HUES64 (cell line): ENCODE measurements around the gene ITGA1.
"Not testable (repeated sequence)": the region's sequence is repeated elsewhere in the genome, so short reads cannot be mapped to it uniquely, and the experiment has no call there.

Experiments used
- H3K27ac ChIP-seq: 2 replicates; pipeline ENCODE4 v1.7.0; 2013; ENCODE audit warnings: low read depth, low read length, inconsistent platforms
- H3K27me3 ChIP-seq: 2 replicates; pipeline ENCODE4 v1.6.1; 2013; ENCODE audit warnings: mild to moderate bottlenecking, low read length; ENCODE audit not compliant: insufficient read depth
- H3K36me3 ChIP-seq: 2 replicates; pipeline ENCODE4 v1.6.1; 2013; ENCODE audit warnings: mild to moderate bottlenecking, low read length; ENCODE audit not compliant: insufficient read depth
- H3K4me1 ChIP-seq: 2 replicates; pipeline ENCODE4 v1.6.1; 2013; ENCODE audit warnings: mild to moderate bottlenecking, low read length, moderate library complexity; ENCODE audit not compliant: insufficient read depth
- H3K4me3 ChIP-seq: 2 replicates; pipeline ENCODE4 v1.5.1; 2013; ENCODE audit warnings: mild to moderate bottlenecking, low read length, moderate library complexity
- H3K9ac ChIP-seq: 2 replicates; pipeline ENCODE4 v1.6.1; 2013; ENCODE audit warnings: mild to moderate bottlenecking, low read depth, low read length
- H3K9me3 ChIP-seq: 2 replicates; pipeline ENCODE4 v1.6.1; 2013; ENCODE audit warnings: low read depth, low read length; ENCODE audit not compliant: insufficient read depth
- WGBS: fragments of 150-250, 120-280 bp; methylation state at CpG from one replicate; pipeline ENCODE4 v1.1.7; 2013; ENCODE audit warnings: missing lambda C conversion rate; 5-methylcytosine and 5-hydroxymethylcytosine counted together

The ITGA1 gene

DNA sequence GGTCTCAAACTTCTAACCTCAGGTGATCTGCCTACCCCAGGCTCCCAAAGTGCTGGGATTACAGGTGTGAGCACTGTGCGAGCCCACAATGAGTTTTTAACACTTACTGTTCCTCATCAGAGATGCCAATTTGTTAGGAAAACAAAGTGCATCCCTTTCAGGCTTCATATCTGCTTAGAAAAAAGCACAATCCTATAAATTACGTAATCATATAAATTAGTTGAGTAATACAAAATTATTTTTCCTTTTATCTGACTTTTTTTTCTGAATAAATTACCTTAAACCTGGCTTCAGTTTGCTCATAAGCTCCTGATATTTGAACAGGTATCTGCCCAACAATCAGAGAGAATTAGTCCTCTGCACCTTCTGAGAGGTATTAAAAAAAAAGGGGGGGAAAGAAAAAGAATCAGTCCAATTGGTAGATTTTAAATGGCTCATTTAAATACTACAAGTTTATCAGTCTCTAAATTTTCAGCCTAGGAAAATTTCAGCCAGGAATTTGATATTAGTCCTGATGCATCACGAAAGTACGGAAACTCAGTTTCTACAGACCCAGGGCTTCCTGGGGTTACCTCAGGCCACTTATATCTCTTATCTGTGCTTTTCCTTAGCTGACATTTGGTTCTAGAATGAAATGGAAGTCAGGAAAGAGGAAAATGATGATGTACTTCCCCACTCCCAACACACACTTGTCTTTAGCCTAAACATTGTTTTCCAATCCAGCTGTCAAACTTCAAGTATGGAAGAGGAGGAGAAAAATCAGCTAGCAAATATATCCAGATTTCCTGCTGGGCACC, 26.8 kb downstream of the ITGA1 start:
- no peaks in the 10 kb centered on the region for H3K27me3 ChIP-seq
- H3K27ac ChIP-seq: no peak overlapping the region
- H3K9ac ChIP-seq: no peak overlapping the region
- H3K9me3 ChIP-seq: no peaks in the 10 kb centered on the region
- H3K4me1 ChIP-seq: peaks cover 24% of the 10 kb centered on the region
- H3K4me3 ChIP-seq: no peak overlapping the region
- 96% methylated on average over 3 of the region's 4 CpGs for WGBS
- no peaks in the 10 kb centered on the region for H3K36me3 ChIP-seq

DNA sequence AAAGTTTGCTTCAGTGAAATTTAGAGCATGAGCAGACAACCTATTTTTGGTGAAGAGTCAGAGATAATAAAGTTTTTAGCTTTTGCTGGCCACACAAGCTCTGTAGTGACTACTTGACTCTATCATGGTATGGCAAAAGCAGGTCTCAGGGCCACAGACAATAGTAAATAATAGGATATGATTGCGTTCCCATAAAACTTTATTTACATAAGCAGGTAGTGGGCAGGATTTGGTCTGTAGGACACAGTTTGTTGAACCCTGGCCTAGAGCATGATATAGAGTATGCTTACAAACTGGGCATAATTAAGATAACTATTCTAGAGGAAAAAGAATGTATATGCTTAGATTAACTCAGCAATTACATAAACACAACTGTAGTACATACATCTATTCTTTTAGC, 30.1 kb downstream of the ITGA1 start:
- Histone ChIP-seq H3K9ac (no peak overlapping the region), H3K4me1 (peaks cover 17% of the 10 kb centered on the region), H3K27me3 (no peaks in the 10 kb centered on the region), H3K9me3 (no peaks in the 10 kb centered on the region), H3K4me3 (no peak overlapping the region), H3K36me3 (no peaks in the 10 kb centered on the region), H3K27ac (no peak overlapping the region)
- WGBS: 83% methylated on average over 1 of the region's 1 CpG

DNA sequence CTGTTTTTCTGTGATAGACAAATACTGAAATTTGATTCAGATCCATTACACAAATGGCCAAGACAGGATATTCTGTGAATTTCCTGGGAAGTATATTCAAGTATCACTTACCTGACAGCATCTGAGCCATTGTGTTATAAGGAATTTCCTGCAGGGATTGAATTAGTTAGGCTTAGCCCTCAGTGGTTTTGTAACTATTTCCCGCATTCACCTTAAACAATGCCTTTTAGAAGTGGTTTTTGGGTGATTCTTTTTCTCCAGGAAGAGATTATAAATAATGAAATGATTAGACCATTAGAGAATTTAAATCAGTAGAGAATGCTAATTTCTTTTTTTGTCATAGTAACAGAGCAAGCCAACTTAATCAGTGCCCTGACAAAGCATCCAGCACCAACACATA, 30.6 kb downstream of the ITGA1 start:
- peaks cover 17% of the 10 kb centered on the region for H3K4me1 ChIP-seq
- no peak overlapping the region for H3K9ac ChIP-seq
- no peaks in the 10 kb centered on the region for H3K9me3 ChIP-seq
- H3K4me3 ChIP-seq: no peak overlapping the region
- no CpG with 5 or more reads among the region's 1 CpG for WGBS
- H3K36me3 ChIP-seq: no peaks in the 10 kb centered on the region
- no peak overlapping the region for H3K27ac ChIP-seq
- no peaks in the 10 kb centered on the region for H3K27me3 ChIP-seq

DNA sequence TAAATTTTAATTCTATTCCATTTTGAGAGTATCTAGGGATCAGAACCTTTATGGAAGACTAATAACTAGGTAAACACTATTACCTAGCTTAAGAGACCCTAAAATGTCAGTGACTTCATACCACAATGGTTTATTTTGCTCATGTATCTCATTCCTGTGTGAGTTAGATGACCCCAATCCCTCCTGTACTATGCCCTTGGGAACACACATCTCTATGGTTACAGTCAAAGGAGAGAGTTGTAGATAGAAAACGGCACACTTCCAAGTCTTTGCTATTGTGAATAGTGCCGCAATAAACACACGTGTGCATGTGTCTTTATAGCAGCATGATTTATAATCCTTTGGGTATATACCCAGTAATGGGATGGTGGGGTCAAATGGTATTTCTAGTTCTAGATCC, 31.1 kb downstream of the ITGA1 start:
- not testable (repeated sequence) for H3K27ac ChIP-seq, H3K4me3 ChIP-seq, H3K36me3 ChIP-seq, H3K9ac ChIP-seq, H3K27me3 ChIP-seq, H3K9me3 ChIP-seq
- H3K4me1 ChIP-seq: peaks cover 17% of the 10 kb centered on the region
- WGBS: 85% methylated on average over 3 of the region's 3 CpGs

DNA sequence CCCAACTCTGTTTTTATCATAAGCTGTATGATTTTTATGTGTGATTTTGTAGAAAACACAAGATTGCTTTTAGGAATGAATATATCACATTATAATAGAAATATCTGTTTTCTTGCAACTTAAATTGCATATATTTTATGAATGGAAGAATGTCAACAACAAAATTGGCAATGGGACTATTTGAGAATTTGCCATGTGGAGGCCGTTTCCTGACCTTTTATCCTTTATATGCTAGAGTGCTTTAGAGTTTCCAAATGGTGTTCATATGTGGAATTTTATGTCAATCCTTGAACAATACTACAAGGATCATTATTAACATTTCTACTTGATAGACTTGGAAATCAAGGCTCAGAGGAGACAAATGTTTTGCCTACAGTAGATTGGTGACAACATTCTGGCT, 34.2 kb downstream of the ITGA1 start:
- Histone ChIP-seq H3K27me3 (no peaks in the 10 kb centered on the region), H3K4me1 (peaks cover 17% of the 10 kb centered on the region), H3K9ac (no peak overlapping the region), H3K36me3 (no peaks in the 10 kb centered on the region), H3K27ac (no peak overlapping the region), H3K9me3 (no peaks in the 10 kb centered on the region), H3K4me3 (no peak overlapping the region)
- WGBS: 92% methylated on average over 1 of the region's 1 CpG

DNA sequence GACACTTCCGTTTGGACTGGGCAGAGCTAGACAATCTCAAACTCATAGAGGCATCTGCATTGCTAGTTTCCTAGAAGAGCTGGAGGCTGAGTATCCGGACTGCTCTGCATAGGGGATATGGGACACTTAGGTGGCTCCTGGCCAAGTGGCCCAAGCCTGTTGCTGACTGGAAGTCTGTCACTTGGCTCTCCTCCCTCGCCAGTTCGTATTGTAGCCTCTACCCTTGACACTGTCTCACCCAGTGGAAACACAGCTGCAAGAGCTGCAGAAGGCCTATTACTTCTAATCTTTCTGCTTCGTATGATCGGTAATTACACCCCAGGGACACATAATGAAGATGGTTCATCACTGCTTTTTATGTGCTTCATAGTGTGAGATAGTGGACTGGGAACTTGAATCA, 34.7 kb downstream of the ITGA1 start:
- WGBS: 95% methylated on average over 6 of the region's 6 CpGs
- Histone ChIP-seq H3K36me3 (no peaks in the 10 kb centered on the region), H3K27me3 (no peaks in the 10 kb centered on the region), H3K9me3 (no peaks in the 10 kb centered on the region), H3K9ac (no peak overlapping the region), H3K27ac (no peak overlapping the region), H3K4me3 (no peak overlapping the region), H3K4me1 (peaks cover 13% of the 10 kb centered on the region)

DNA sequence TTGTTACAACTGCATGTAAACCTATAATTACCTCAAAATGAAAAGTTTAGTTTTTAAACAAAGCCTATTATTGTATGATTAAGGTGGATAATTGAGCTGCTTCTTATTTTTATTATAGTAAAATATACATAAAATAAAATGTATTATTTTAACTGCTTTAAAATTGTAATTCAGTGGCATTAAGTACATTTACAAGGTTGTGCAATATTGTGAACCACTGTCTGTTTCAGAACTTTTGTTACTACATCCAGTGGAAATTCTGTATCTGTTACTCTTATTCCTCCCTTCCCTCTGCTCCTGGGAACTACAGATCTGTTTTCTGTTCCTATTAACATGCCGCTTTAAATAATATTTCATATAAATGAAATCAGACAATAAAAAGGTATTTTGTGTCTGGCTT, 37.1 kb downstream of the ITGA1 start:
- no CpG with 5 or more reads among the region's 1 CpG for WGBS
- Histone ChIP-seq H3K9me3 (peaks cover 3% of the 10 kb centered on the region; the same call in 1 of the 2 replicates), H3K4me1 (no peaks in the 10 kb centered on the region)

DNA sequence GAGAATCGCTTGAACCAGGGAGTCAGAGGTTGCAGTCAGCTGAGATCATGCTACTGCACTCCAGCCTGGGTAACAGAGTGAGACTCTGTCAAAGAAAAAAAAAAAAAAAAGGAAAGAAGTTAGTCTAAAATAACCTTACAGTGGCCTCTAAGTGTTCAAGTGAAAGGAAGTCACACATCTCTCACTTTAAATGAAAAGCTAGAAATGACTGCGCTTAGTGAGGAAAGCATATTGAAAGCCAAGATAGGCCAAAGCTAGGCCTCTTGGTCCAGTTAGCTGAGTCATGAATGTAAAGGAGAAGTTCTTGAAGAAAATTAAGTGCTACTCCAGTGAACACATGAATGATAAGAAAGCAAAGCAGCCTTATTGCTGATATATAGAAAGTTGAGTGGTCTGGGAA, 38.1 kb downstream of the ITGA1 start:
- 91% methylated on average over 2 of the region's 2 CpGs for WGBS
- no peak overlapping the region for H3K27ac ChIP-seq

More for the DNA sequence above, 37.1 kb downstream of the ITGA1 start:
- H3K9ac ChIP-seq: no peak overlapping the region
- H3K27ac ChIP-seq: no peak overlapping the region
- no peaks in the 10 kb centered on the region for H3K36me3 ChIP-seq
- no peak overlapping the region for H3K4me3 ChIP-seq
- H3K27me3 ChIP-seq: no peaks in the 10 kb centered on the region

DNA sequence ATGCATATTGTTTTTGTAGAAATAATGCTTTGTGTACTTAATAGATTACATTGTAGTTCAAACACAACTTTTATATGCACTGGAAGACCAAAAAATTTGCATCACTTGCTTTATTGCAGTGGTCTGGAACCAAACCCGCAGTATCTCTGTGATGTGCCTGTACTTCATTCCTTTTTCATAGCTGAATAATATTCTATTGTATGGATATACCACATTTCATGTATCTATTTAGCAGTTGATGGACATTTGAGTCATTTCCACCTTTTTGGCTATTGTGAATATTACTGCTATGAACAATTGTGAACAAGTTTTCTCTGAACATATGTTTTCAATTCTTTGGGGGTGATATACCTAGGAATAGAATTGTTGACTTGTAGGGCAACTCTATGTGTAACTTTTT, 40.1 kb downstream of the ITGA1 start:
- 100% methylated on average over 1 of the region's 1 CpG for WGBS
- H3K27me3 ChIP-seq: no peaks in the 10 kb centered on the region
- no peaks in the 10 kb centered on the region for H3K36me3 ChIP-seq

More for the DNA sequence above, 38.1 kb downstream of the ITGA1 start:
- no peak overlapping the region for H3K4me3 ChIP-seq
- no peaks in the 10 kb centered on the region for H3K27me3 ChIP-seq
- no peaks in the 10 kb centered on the region for H3K36me3 ChIP-seq
- no peaks in the 10 kb centered on the region for H3K4me1 ChIP-seq
- no peak overlapping the region for H3K9ac ChIP-seq
- peaks cover 3% of the 10 kb centered on the region; the same call in 1 of the 2 replicates for H3K9me3 ChIP-seq

DNA sequence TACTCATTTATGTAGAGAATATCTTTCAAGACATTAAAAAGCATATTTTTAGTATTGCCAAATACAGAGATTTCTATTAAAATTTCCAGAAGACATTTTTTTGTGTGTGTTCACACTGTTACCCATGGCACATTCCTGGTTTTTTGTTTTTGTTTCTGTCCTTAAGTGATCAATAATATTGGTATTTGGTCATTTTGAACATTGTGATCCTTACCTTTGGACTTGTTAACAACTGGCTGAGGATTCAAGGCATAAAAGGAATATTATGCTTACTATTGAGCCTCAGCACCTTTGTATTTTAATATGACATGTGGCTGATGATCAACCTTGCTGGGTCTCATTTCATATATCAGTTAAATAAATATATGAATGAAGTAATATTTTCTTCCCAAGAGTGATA, 41.9 kb downstream of the ITGA1 start:
- H3K27ac ChIP-seq: no peak overlapping the region
- no peaks in the 10 kb centered on the region for H3K36me3 ChIP-seq
- H3K4me1 ChIP-seq: no peaks in the 10 kb centered on the region
- H3K9me3 ChIP-seq: peaks cover 3% of the 10 kb centered on the region; the same call in 1 of the 2 replicates
- H3K27me3 ChIP-seq: no peaks in the 10 kb centered on the region
- no peak overlapping the region for H3K9ac ChIP-seq
- no peak overlapping the region for H3K4me3 ChIP-seq

More for the DNA sequence above, 40.1 kb downstream of the ITGA1 start:
- H3K9ac ChIP-seq: no peak overlapping the region
- H3K9me3 ChIP-seq: peaks cover 3% of the 10 kb centered on the region; the same call in 1 of the 2 replicates
- no peaks in the 10 kb centered on the region for H3K4me1 ChIP-seq
- no peak overlapping the region for H3K27ac ChIP-seq
- no peak overlapping the region for H3K4me3 ChIP-seq

DNA sequence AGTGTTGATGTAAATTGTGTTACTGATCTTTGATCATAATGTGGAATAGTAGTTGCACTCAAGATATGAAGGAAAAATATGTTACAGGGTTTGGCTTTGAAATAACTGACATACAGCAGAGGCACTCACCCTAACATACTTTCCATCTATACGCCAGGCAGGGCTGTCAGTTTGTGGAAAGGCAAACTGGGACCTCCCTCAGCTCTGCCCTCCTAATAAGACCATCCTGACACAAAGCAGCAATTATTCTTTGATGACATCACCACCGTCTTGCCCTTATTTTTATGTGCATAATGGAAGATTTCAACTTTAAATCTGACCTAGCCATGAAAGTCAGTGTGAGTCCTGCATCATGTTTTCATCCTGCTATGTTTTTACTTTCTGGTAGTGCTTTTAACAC, 42.9 kb downstream of the ITGA1 start:
- no peak overlapping the region for H3K27ac ChIP-seq
- no peak overlapping the region for H3K9ac ChIP-seq
- no peaks in the 10 kb centered on the region for H3K27me3 ChIP-seq
- 85% methylated on average over 2 of the region's 2 CpGs for WGBS
- H3K4me1 ChIP-seq: no peaks in the 10 kb centered on the region
- H3K36me3 ChIP-seq: no peaks in the 10 kb centered on the region
- no peak overlapping the region for H3K4me3 ChIP-seq
- peaks cover 3% of the 10 kb centered on the region; the same call in 1 of the 2 replicates for H3K9me3 ChIP-seq
